Neural cell (in vitro differentiated cells): ENCODE results near the gene ARMCX2. TPM values are rescaled to one million over a fixed set of nuclear protein-coding genes. Genes with fewer than 3 reads are reported as not detected.

Experiments used
- H2AFZ ChIP-seq: fragments of 200-600, 300-800 bp; sonication (generic), shearing (Covaris generic); 2 replicates; pipeline ENCODE4 v1.6.0; 2014; ENCODE audit warnings: low read depth, mild to moderate bottlenecking, antibody characterized with exemption, low read length, moderate library complexity
- H3F3A ChIP-seq: fragments of 200-600 bp; shearing (Covaris generic); 2 replicates; pipeline ENCODE4 v1.6.1; 2016; ENCODE audit warnings: mild to moderate bottlenecking, moderate library complexity, mixed read lengths, antibody characterized with exemption, low read length; ENCODE audit not compliant: insufficient read depth, poor library complexity, severe bottlenecking
- H3K27ac ChIP-seq: fragments of 200-600, 300-800 bp; sonication (generic), shearing (Covaris generic); 2 replicates; pipeline ENCODE4 v1.5.1; 2014; ENCODE audit warnings: mild to moderate bottlenecking, low read length, moderate library complexity
- H3K27me3 ChIP-seq: fragments of 300-800, 200-600 bp; sonication (generic), shearing (Covaris generic); 2 replicates; pipeline ENCODE4 v1.6.0; 2014; ENCODE audit warnings: mild to moderate bottlenecking, low read depth, low read length, moderate library complexity; ENCODE audit not compliant: insufficient read depth
- H3K36me3 ChIP-seq: fragments of 300-800, 200-600 bp; sonication (generic), shearing (Covaris generic); 2 replicates; pipeline ENCODE4 v1.5.1; 2014; ENCODE audit warnings: mild to moderate bottlenecking, antibody characterized with exemption, low read length, moderate library complexity; ENCODE audit not compliant: insufficient read depth
- H3K4me2 ChIP-seq: fragments of 300-800, 200-600 bp; sonication (generic), shearing (Covaris generic); 2 replicates; pipeline ENCODE4 v1.6.0; 2014; ENCODE audit warnings: mild to moderate bottlenecking, low read length
- H3K4me3 ChIP-seq: fragments of 300-800, 200-600 bp; sonication (generic), shearing (Covaris generic); 2 replicates; pipeline ENCODE4 v1.5.1; 2014; ENCODE audit warnings: mild to moderate bottlenecking, low read length, moderate library complexity
- H3K79me2 ChIP-seq: fragments of 200-600 bp; shearing (Covaris generic); replicated peaks from 2 replicates; pipeline ENCODE4 v1.6.0; 2014; ENCODE audit warnings: mild to moderate bottlenecking, low read length, moderate library complexity; ENCODE audit not compliant: insufficient read depth
- H3K9ac ChIP-seq: fragments of 300-800, 200-600 bp; sonication (generic), shearing (Covaris generic); 2 replicates; pipeline ENCODE4 v1.6.1; 2016; ENCODE audit warnings: mild to moderate bottlenecking, low read length, mixed read lengths
- H3K9me2 ChIP-seq: fragments of 200-600 bp; shearing (Covaris generic); 2 replicates; pipeline ENCODE4 v1.6.1; 2016; ENCODE audit warnings: mild to moderate bottlenecking, low read length, mixed read lengths; ENCODE audit not compliant: insufficient read depth
- H3K9me3 ChIP-seq: fragments of 200-600, 300-800 bp; sonication (generic), shearing (Covaris generic); 2 replicates; pipeline ENCODE4 v1.6.1; 2016; ENCODE audit warnings: mild to moderate bottlenecking, mixed run types, low read length, moderate library complexity, mixed read lengths
- H4K20me1 ChIP-seq: fragments of 200-600 bp; shearing (Covaris generic); 2 replicates; pipeline ENCODE4 v1.6.1; 2016; ENCODE audit warnings: mild to moderate bottlenecking, mixed run types; ENCODE audit not compliant: insufficient read depth
- EP300 ChIP-seq: fragments of 450-650 bp; conservative IDR thresholded peaks from 2 replicates; pipeline ENCODE4 v1.6.1; 2014; ENCODE audit warnings: antibody characterized with exemption, mild to moderate bottlenecking, moderate library complexity; ENCODE audit not compliant: poor library complexity, severe bottlenecking
- EZH2 ChIP-seq: fragments of 200-600, 300-800 bp; shearing (Covaris generic), sonication (generic); IDR thresholded peaks from 2 replicates; pipeline ENCODE4 v1.6.1; 2014; ENCODE audit warnings: antibody characterized with exemption, low read length, borderline replicate concordance, mild to moderate bottlenecking; ENCODE audit not compliant: insufficient read depth, poor library complexity, severe bottlenecking
- MXI1 ChIP-seq: fragments of 450-650 bp; conservative IDR thresholded peaks from 2 replicates; pipeline ENCODE4 v1.6.1; 2014; ENCODE audit warnings: antibody characterized with exemption, mild to moderate bottlenecking; ENCODE audit not compliant: poor library complexity, severe bottlenecking
- POLR2AphosphoS5 ChIP-seq: IDR thresholded peaks from 2 replicates; pipeline ENCODE4 v1.6.1; 2012
- RAD21 ChIP-seq: fragments of 450-650 bp; conservative IDR thresholded peaks from 2 replicates; pipeline ENCODE4 v1.6.1; 2014; ENCODE audit warnings: antibody characterized with exemption, mild to moderate bottlenecking, moderate library complexity
- SMC3 ChIP-seq: fragments of 450-650 bp; conservative IDR thresholded peaks from 2 replicates; pipeline ENCODE4 v1.6.1; 2014; ENCODE audit warnings: antibody characterized with exemption, mild to moderate bottlenecking, moderate library complexity; ENCODE audit not compliant: poor library complexity
- TAF1 ChIP-seq: IDR thresholded peaks from 2 replicates; pipeline ENCODE4 v1.6.1; 2012; ENCODE audit warnings: low read depth
- polyA plus RNA-seq: library from polyadenylated mRNA; depleted of rRNA; stranded (reverse); fragments of >200 nt; gene quantifications from 2 replicates; pipeline ENCODE4 v1.2.3, GENCODE V29; 2014
- TF ChIP-seq, protein P1 (sequence below): IDR thresholded peaks from 2 replicates; pipeline ENCODE4 v1.6.1; 2012; ENCODE audit warnings: borderline replicate concordance
- TF ChIP-seq, protein P2 (sequence below): fragments of 450-650 bp; IDR thresholded peaks from 2 replicates; pipeline ENCODE4 v1.5.1; 2014; ENCODE audit warnings: antibody characterized with exemption, mild to moderate bottlenecking, moderate library complexity; ENCODE audit not compliant: poor library complexity, severe bottlenecking

Gene ARMCX2
- polyA plus RNA-seq, 1 donor from 2014 or later = 57.2 TPM

DNA sequence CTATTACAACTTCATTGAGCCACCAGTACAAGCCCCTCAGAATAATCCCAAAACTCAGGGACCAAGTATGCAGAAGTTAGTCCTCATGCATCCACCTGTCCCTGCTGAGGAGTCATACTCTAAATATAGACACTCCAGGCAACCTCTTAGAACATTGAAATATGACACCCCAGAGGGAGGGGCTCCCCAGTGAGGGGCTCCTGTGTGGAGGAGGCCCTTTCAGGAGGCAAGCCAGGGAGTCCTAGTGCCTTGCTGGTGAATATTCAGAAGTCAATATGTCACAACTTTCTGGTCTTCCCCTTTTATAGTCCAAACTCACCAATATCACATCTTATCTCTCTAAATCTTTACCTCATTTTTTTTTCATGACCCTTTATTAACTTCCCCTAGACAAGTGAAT lies 40.3 kb downstream of the ARMCX2 start:
- H3K9me3 ChIP-seq = no peaks in the 10 kb centered on the region
- H3K4me3 ChIP-seq = no peak overlapping the region
- H3K4me2 ChIP-seq = no peak overlapping the region
- H3K79me2 ChIP-seq = peaks cover 5% of the 10 kb centered on the region
- no peaks in the 10 kb centered on the region for H3F3A ChIP-seq
- H4K20me1 ChIP-seq = no peaks in the 10 kb centered on the region
- H3K9me2 ChIP-seq = no peaks in the 10 kb centered on the region
- H3K9ac ChIP-seq = no peak overlapping the region
- H3K36me3 ChIP-seq = no peaks in the 10 kb centered on the region
- no peak overlapping the region for H3K27ac ChIP-seq
- H2AFZ ChIP-seq = no peak overlapping the region
- TF ChIP-seq POLR2AphosphoS5 = no peak
- no peak for TF ChIP-seq EP300
- TF ChIP-seq, protein P1, sequence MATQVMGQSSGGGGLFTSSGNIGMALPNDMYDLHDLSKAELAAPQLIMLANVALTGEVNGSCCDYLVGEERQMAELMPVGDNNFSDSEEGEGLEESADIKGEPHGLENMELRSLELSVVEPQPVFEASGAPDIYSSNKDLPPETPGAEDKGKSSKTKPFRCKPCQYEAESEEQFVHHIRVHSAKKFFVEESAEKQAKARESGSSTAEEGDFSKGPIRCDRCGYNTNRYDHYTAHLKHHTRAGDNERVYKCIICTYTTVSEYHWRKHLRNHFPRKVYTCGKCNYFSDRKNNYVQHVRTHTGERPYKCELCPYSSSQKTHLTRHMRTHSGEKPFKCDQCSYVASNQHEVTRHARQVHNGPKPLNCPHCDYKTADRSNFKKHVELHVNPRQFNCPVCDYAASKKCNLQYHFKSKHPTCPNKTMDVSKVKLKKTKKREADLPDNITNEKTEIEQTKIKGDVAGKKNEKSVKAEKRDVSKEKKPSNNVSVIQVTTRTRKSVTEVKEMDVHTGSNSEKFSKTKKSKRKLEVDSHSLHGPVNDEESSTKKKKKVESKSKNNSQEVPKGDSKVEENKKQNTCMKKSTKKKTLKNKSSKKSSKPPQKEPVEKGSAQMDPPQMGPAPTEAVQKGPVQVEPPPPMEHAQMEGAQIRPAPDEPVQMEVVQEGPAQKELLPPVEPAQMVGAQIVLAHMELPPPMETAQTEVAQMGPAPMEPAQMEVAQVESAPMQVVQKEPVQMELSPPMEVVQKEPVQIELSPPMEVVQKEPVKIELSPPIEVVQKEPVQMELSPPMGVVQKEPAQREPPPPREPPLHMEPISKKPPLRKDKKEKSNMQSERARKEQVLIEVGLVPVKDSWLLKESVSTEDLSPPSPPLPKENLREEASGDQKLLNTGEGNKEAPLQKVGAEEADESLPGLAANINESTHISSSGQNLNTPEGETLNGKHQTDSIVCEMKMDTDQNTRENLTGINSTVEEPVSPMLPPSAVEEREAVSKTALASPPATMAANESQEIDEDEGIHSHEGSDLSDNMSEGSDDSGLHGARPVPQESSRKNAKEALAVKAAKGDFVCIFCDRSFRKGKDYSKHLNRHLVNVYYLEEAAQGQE = no peak
- no peak for TF ChIP-seq RAD21
- TF ChIP-seq EZH2 = no peak
- no peak for TF ChIP-seq SMC3
- TF ChIP-seq, protein P2, sequence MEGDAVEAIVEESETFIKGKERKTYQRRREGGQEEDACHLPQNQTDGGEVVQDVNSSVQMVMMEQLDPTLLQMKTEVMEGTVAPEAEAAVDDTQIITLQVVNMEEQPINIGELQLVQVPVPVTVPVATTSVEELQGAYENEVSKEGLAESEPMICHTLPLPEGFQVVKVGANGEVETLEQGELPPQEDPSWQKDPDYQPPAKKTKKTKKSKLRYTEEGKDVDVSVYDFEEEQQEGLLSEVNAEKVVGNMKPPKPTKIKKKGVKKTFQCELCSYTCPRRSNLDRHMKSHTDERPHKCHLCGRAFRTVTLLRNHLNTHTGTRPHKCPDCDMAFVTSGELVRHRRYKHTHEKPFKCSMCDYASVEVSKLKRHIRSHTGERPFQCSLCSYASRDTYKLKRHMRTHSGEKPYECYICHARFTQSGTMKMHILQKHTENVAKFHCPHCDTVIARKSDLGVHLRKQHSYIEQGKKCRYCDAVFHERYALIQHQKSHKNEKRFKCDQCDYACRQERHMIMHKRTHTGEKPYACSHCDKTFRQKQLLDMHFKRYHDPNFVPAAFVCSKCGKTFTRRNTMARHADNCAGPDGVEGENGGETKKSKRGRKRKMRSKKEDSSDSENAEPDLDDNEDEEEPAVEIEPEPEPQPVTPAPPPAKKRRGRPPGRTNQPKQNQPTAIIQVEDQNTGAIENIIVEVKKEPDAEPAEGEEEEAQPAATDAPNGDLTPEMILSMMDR = no peak
- no peak for TF ChIP-seq MXI1
- no peak for TF ChIP-seq TAF1
- H3K27me3 ChIP-seq = no peaks in the 10 kb centered on the region

DNA sequence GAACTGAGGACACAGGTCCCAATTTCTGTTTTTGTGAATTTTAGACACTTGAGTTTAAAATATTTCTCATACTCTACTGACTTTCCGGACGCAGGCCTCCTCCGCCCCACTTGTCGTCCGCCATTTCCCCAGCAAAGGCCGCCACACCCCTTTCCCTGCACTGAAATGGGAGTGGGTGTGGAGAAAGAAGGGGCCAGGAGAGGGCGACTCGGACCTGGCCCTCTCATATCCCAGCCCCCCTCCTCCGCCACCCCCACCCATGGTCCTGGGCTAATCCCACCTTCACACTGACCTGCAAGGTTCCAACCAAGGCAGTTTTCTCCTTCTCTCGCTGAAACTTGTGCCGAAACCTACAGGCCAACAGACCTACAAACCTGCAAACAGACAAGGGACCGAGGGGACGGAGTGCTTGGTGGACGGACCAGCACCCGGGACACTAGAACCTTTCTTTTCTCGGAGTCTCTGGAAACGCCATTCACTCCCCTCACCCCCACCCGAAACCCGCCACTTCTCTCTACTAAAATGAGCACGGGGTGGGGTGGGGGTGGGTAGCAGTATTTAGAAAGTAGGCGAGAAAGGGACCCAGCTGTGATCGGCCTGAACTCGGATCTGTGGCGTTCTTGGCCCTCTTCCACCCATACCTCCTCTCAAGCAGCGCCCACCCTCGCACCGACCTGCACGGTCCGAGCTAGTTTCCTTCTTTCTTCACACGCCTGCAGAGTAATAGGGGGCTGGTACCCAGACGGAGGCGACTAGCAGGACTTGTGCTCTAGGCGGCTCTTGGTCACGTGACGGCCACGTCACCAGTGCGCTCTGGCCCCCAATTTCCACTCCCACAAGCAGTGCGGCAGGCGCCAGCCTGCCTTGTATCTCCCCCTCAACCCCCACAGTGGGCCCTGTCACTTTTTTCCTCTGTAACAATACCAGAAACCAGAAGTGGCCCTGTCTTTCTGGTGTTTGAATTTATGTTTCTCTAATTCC lies 42.1 kb downstream of the ARMCX2 start, which contains the start of gene ARMCX6:
Gene ARMCX6 (minus strand): TSS at position 790 of the 981 bp plus-strand sequence. CDS start 1,380 bp downstream, outside the sequence.
- peak within 1 kb of the TSS; percentile 68 for H3K27ac ChIP-seq
- no peaks in the 10 kb centered on the region for H3K36me3 ChIP-seq
- H4K20me1 ChIP-seq = no peaks in the 10 kb centered on the region
- no peak within 1 kb of the TSS for H2AFZ ChIP-seq
- H3K4me3 ChIP-seq = peak within 1 kb of the TSS; percentile 75
- peak within 1 kb of the TSS; percentile 51 for H3K4me2 ChIP-seq
- no peaks in the 10 kb centered on the region for H3K27me3 ChIP-seq
- H3K79me2 ChIP-seq = no peaks in the 10 kb centered on the region
- H3K9me2 ChIP-seq = no peaks in the 10 kb centered on the region
- TF ChIP-seq, protein P1 = no peak
- TF ChIP-seq MXI1 = peak; percentile 37
- TF ChIP-seq TAF1 = peak; percentile 54
- TF ChIP-seq, protein P2 = peak; percentile 43
- no peak for TF ChIP-seq RAD21
- peak; percentile 8 for TF ChIP-seq SMC3
- peak; percentile 64 for TF ChIP-seq POLR2AphosphoS5
- TF ChIP-seq EP300 = no peak
- no peak for TF ChIP-seq EZH2
- H3K9ac ChIP-seq = peak within 1 kb of the TSS; percentile 74
- no peaks in the 10 kb centered on the region for H3K9me3 ChIP-seq
- H3F3A ChIP-seq = no peaks in the 10 kb centered on the region
